ENCODE measurements around the gene CBX6. TPM values are rescaled to one million over a fixed set of nuclear protein-coding genes. Genes with fewer than 3 reads are reported as not detected.

Gene CBX6
- total RNA-seq, 2 experiments from 2014 or later, result 41.6 to 42.8 TPM

DNA sequence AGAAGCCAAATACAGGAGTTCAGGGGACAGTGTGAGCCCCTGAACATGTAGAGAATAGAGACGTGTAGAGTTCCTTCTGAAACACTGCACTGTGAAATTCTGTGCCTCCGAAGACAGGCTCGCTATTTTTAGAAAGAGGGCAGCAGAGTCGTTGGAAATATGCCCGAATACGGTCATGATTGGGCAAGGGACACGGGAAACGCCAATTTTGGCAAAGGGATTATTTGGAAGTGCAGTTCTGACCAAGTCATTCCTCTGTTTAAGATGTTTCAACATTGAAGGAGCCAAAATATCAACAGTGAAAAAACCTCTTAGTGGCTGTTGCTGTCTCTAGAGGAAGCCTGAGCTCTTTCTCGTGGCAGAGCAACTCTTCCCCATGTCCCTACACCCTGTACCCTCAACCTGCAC, 9.5 kb upstream of the CBX6 start:
- Histone ChIP-seq H3K4me3 (ENCODE audit: low read length) (no peak overlapping the region), H3K4me1 (ENCODE audit: insufficient read depth, low read length) (peaks cover 26% of the 10 kb centered on the region), H3K27me3 (ENCODE audit: control insufficient read depth in 1 of 2, insufficient read depth in 2 of 2, low read length in 2 of 2) (no peaks in the 10 kb centered on the region), H3K36me3 (ENCODE audit: insufficient read depth, low read length) (no peaks in the 10 kb centered on the region), H3K27ac (ENCODE audit: low read depth in 1 of 2, low read length in 2 of 2) (no peak overlapping the region), H3K9me3 (ENCODE audit: control insufficient read depth in 1 of 2, insufficient read depth in 1 of 2, low read length in 2 of 2) (no peaks in the 10 kb centered on the region)
- Mint-ChIP-seq H3K4me1 (ENCODE audit: low read depth) (peaks cover 24% of the 10 kb centered on the region), H3K9me3 (no peaks in the 10 kb centered on the region), H3K27me3 (no peaks in the 10 kb centered on the region), H3K36me3 (ENCODE audit: low read depth) (no peaks in the 10 kb centered on the region), H3K27ac (peak overlapping the region; percentile 28), H3K4me3 (no peak overlapping the region)
- no peak for DNase-seq
- ChIA-PET CTCF (no interaction called here), POLR2A (interaction anchor here (2.4 kb wide), 1 partner anchor 9 kb away, joined by 13 read pairs; the partner anchor contains the start of gene CBX6)
- intact Hi-C loops (cut with DNase I, micrococcal nuclease), result no loop called here
- ATAC-seq (ENCODE audit: poor library complexity), result no peak
- TF ChIP-seq, protein P1, sequence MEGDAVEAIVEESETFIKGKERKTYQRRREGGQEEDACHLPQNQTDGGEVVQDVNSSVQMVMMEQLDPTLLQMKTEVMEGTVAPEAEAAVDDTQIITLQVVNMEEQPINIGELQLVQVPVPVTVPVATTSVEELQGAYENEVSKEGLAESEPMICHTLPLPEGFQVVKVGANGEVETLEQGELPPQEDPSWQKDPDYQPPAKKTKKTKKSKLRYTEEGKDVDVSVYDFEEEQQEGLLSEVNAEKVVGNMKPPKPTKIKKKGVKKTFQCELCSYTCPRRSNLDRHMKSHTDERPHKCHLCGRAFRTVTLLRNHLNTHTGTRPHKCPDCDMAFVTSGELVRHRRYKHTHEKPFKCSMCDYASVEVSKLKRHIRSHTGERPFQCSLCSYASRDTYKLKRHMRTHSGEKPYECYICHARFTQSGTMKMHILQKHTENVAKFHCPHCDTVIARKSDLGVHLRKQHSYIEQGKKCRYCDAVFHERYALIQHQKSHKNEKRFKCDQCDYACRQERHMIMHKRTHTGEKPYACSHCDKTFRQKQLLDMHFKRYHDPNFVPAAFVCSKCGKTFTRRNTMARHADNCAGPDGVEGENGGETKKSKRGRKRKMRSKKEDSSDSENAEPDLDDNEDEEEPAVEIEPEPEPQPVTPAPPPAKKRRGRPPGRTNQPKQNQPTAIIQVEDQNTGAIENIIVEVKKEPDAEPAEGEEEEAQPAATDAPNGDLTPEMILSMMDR (IDR thresholded peaks at IDR 0.05), result no peak

DNA sequence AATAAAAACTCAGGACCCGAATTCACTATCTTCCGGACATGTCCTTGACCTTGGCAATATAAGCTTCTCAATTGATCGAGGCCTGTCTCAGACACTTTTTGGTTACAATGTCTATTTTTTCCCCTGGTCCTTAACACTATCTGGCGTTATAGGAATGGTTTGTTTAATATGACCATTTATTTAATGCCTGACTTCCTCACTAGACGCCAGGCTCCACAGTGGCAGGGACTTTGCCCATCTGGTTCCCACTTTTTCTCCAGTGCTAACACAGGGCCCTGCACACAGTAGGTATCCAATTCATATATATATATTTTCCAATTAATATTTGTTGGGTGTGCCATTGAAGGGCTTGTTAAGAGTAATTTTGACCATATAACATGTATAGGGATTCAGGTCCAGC, 7.9 kb upstream of the CBX6 start:
- H3K4me3 Mint-ChIP-seq, result no peak overlapping the region
- H3K27ac ChIP-seq (ENCODE audit: low read depth in 1 of 2, low read length in 2 of 2), result no peak overlapping the region
- no peaks in the 10 kb centered on the region for H3K9me3 ChIP-seq (ENCODE audit: control insufficient read depth in 1 of 2, insufficient read depth in 1 of 2, low read length in 2 of 2)
- H3K27me3 ChIP-seq (ENCODE audit: control insufficient read depth in 1 of 2, insufficient read depth in 2 of 2, low read length in 2 of 2), result no peaks in the 10 kb centered on the region
- H3K4me3 ChIP-seq (ENCODE audit: low read length), result no peak overlapping the region
- H3K4me1 ChIP-seq (ENCODE audit: insufficient read depth, low read length), result peaks cover 26% of the 10 kb centered on the region
- peaks cover 30% of the 10 kb centered on the region for H3K4me1 Mint-ChIP-seq (ENCODE audit: low read depth)
- TF ChIP-seq, protein P1 (IDR thresholded peaks at IDR 0.05), result no peak
- no peak overlapping the region for H3K27ac Mint-ChIP-seq
- ChIA-PET CTCF (no interaction called here), POLR2A (interaction anchor here (0.9 kb wide), 1 partner anchor 439 kb away, joined by 3 read pairs; no protein-coding TSS in a partner anchor)
- H3K36me3 ChIP-seq (ENCODE audit: insufficient read depth, low read length), result no peaks in the 10 kb centered on the region
- DNase-seq, result no peak
- no peak for ATAC-seq (ENCODE audit: poor library complexity)
- intact Hi-C loops (cut with DNase I, micrococcal nuclease), result no loop called here
- no peaks in the 10 kb centered on the region for H3K36me3 Mint-ChIP-seq (ENCODE audit: low read depth)
- no peaks in the 10 kb centered on the region for H3K9me3 Mint-ChIP-seq
- no peaks in the 10 kb centered on the region for H3K27me3 Mint-ChIP-seq

DNA sequence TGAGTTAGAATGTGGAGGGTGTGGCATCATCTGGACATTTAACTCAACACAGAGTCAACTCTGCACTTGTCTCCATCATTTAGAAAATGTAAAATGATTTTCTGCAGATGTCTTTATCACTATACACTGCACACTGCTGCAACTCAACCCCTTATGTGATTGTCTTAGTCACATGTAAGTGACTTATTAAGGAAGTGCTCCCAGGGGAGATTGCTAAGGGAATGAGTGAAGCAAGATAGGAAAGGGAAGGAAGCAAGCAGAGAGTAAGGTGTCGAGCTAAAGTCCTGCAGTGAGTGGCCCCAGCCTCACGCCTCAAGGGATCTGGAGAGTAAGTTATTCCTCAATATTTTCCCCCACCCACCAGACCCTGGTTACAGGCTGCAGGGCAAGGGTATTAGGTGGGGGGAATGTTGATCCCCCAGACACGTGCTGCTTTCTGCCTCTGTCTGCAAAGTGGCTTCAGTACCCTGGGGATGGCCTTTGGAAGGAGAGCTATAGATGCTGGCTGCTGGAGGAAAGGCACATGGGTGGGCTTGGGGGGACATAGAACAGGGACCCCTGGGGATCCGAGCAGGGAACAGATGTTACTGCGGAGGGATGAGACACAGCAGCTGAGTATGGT, 7.2 kb upstream of the CBX6 start:
- DNase-seq (no peak), ATAC-seq (ENCODE audit: poor library complexity) (no peak)
- intact Hi-C loops (cut with DNase I, micrococcal nuclease), result no loop called here
- H3K27ac Mint-ChIP-seq, result no peak overlapping the region
- no peak overlapping the region for H3K4me3 Mint-ChIP-seq
- no peaks in the 10 kb centered on the region for H3K36me3 Mint-ChIP-seq (ENCODE audit: low read depth)
- CTCF ChIA-PET, result interaction anchor here (0.5 kb wide), 1 partner anchor 126 kb away, joined by 4 read pairs; no protein-coding TSS in a partner anchor
- peaks cover 37% of the 10 kb centered on the region for H3K4me1 Mint-ChIP-seq (ENCODE audit: low read depth)
- Histone ChIP-seq H3K36me3 (ENCODE audit: insufficient read depth, low read length) (no peaks in the 10 kb centered on the region), H3K27me3 (ENCODE audit: control insufficient read depth in 1 of 2, insufficient read depth in 2 of 2, low read length in 2 of 2) (no peaks in the 10 kb centered on the region), H3K4me1 (ENCODE audit: insufficient read depth, low read length) (peaks cover 28% of the 10 kb centered on the region), H3K4me3 (ENCODE audit: low read length) (no peak overlapping the region), H3K9me3 (ENCODE audit: control insufficient read depth in 1 of 2, insufficient read depth in 1 of 2, low read length in 2 of 2) (no peaks in the 10 kb centered on the region), H3K27ac (ENCODE audit: low read depth in 1 of 2, low read length in 2 of 2) (no peak overlapping the region)
- no peaks in the 10 kb centered on the region for H3K27me3 Mint-ChIP-seq
- TF ChIP-seq, protein P1 (IDR thresholded peaks at IDR 0.05), result no peak
- H3K9me3 Mint-ChIP-seq, result no peaks in the 10 kb centered on the region
- POLR2A ChIA-PET, result no interaction called here
